ENCODE measurements around the gene IL12RB1.

GRCh38 chr19:18073197-18073596, 13.5 kb downstream of the IL12RB1 start:
- TF ChIP-seq LEF1 (IDR thresholded peaks at IDR 0.05; ENCODE audit: borderline replicate concordance) (no peak), ARNT (IDR thresholded peaks at IDR 0.05) (no peak), CTBP1 (IDR thresholded peaks at IDR 0.05; ENCODE audit: borderline replicate concordance) (no peak), FOXM1 (IDR thresholded peaks at IDR 0.05; ENCODE audit: borderline replicate concordance) (no peak)

Measured in HEK293T (cell line).